Prostate gland (tissue), 2 donors: ENCODE results near the gene ZNF532. TPM values are rescaled to one million over a fixed set of nuclear protein-coding genes. Genes with fewer than 3 reads are reported as not detected.

Experiments used
- DNase-seq: peaks from one replicate; pipeline ENCODE4 v3.0.0-alpha.2; 2019; ENCODE audit warnings: low spot score
- H3K27ac ChIP-seq, 2 donors: fragments of 200-600 bp; sonication (generic); 2 replicates each; pipeline ENCODE4 v1.5.1; 2017 to 2019
- H3K27me3 ChIP-seq: fragments of 200-600 bp; sonication (generic); replicated peaks from 2 replicates; pipeline ENCODE4 v1.5.1; 2019; ENCODE audit not compliant: insufficient read depth
- H3K36me3 ChIP-seq, 2 donors: fragments of 200-600 bp; sonication (generic); 1 replicate in 1 of 2; 2 replicates in 1 of 2; pipeline versions ENCODE4 v1.5.1 to v1.8.1; 2017 to 2019
- H3K4me1 ChIP-seq: fragments of 200-600 bp; sonication (generic); replicated peaks from 2 replicates; pipeline ENCODE4 v1.5.1; 2019
- H3K4me3 ChIP-seq, 2 donors: fragments of 200-600 bp; sonication (generic); 2 replicates each; pipeline ENCODE4 v1.5.1; 2017 to 2019
- H3K9me3 ChIP-seq: fragments of 200-600 bp; sonication (generic); 2 replicates; pipeline ENCODE4 v1.5.1; 2017
- CTCF ChIP-seq, 4 experiments: fragments of 200-600 bp in 2 of 4; fragments of 450-650 bp in 2 of 4; sonication (generic) in 2 of 4; IDR thresholded peaks; 1 replicate in 3 of 4; 2 replicates in 1 of 4; pipeline ENCODE4 v1.5.1; 2016 to 2019; ENCODE audit warnings: antibody characterized with exemption in 4 of 4, mild to moderate bottlenecking in 2 of 4, moderate library complexity in 2 of 4
- POLR2A ChIP-seq: fragments of 450-650 bp; IDR thresholded peaks from one replicate; pipeline ENCODE4 v1.6.1; 2016; ENCODE audit warnings: antibody characterized with exemption, mild to moderate bottlenecking
- POLR2AphosphoS5 ChIP-seq: sonication (generic); formaldehyde crosslinking; IDR thresholded peaks from one replicate; pipeline ENCODE4 v1.6.1; 2017; ENCODE audit warnings: antibody characterized with exemption
- WGBS: methylation state at CpG from one replicate; pipeline ENCODE4 v1.1.5; 2018; 5-methylcytosine and 5-hydroxymethylcytosine counted together
- intact Hi-C: fragments of 100-400 bp; cut with DNase I; formaldehyde crosslinking; loops from one replicate; pipeline ENCODE4 v1.14.2; 2022
- total RNA-seq, 2 donors: library from RNA; depleted of rRNA; stranded (reverse); fragments of >200 nt; gene quantifications; one replicate each; pipeline ENCODE4 v1.1.0, GENCODE V29; 2016

ZNF532 gene
- total RNA-seq, 2 donors from 2014 or later, result 231 to 299 TPM

- no peaks in the 10 kb centered on the region for H3K36me3 ChIP-seq
- TF ChIP-seq CTCF (IDR thresholded peaks at IDR 0.05), result no peak
- no peak for TF ChIP-seq POLR2A
- TF ChIP-seq POLR2AphosphoS5, result no peak
- H3K4me1 ChIP-seq, result no peaks in the 10 kb centered on the region
- H3K4me3 ChIP-seq, result no peak overlapping the region
- H3K27ac ChIP-seq, result no peak overlapping the region
- no peaks in the 10 kb centered on the region for H3K27me3 ChIP-seq
- 58% methylated on average over 7 of the region's 7 CpGs for WGBS
- no peak for DNase-seq
- intact Hi-C loops, result no loop called here
- H3K9me3 ChIP-seq, result no peaks in the 10 kb centered on the region
These were observed 138.4 kb downstream of the ZNF532 start for GRCh38 chr18:59002974-59003594.

GRCh38 chr18:59005262-59005661 is 140.6 kb downstream of the ZNF532 start:
- Histone ChIP-seq H3K4me3 (no peak overlapping the region), H3K36me3 (no peaks in the 10 kb centered on the region), H3K4me1 (no peaks in the 10 kb centered on the region), H3K9me3 (no peaks in the 10 kb centered on the region), H3K27me3 (no peaks in the 10 kb centered on the region), H3K27ac (peak overlapping the region in 1 of 2 donors; percentile 46)
- TF ChIP-seq POLR2AphosphoS5 (peak; percentile 43), POLR2A (no peak)
- WGBS, result 63% methylated on average over 3 of the region's 3 CpGs
- DNase-seq, result peak; percentile 30
- intact Hi-C loops, result loop anchor here (5.0 kb wide), 1 partner anchor 47 kb away; no protein-coding TSS in a partner anchor

GRCh38 chr18:59006461-59007067 is 141.9 kb downstream of the ZNF532 start:
- H3K27me3 ChIP-seq, result no peaks in the 10 kb centered on the region
- H3K9me3 ChIP-seq, result no peaks in the 10 kb centered on the region
- no peaks in the 10 kb centered on the region for H3K36me3 ChIP-seq
- 74% methylated on average over 3 of the region's 3 CpGs for WGBS
- peak overlapping the region in 1 of 2 donors; percentile 46 for H3K27ac ChIP-seq
- intact Hi-C loops, result loop anchor here (5.0 kb wide), 1 partner anchor 46 kb away; no protein-coding TSS in a partner anchor
- no peak for DNase-seq
- no peak for TF ChIP-seq CTCF (IDR thresholded peaks at IDR 0.05)
- TF ChIP-seq POLR2A, result no peak
- no peak for TF ChIP-seq POLR2AphosphoS5
- no peak overlapping the region for H3K4me3 ChIP-seq
- no peaks in the 10 kb centered on the region for H3K4me1 ChIP-seq

GRCh38 chr18:59008302-59008974 is 143.8 kb downstream of the ZNF532 start:
- H3K9me3 ChIP-seq, result no peaks in the 10 kb centered on the region
- intact Hi-C loops, result loop anchor here (5.0 kb wide), 1 partner anchor 44 kb away; no protein-coding TSS in a partner anchor
- no peak overlapping the region for H3K4me3 ChIP-seq
- H3K4me1 ChIP-seq, result peaks cover 8% of the 10 kb centered on the region
- no peak for TF ChIP-seq POLR2A
- peak; percentile 84 for TF ChIP-seq POLR2AphosphoS5
- H3K27me3 ChIP-seq, result no peaks in the 10 kb centered on the region
- 66% methylated on average over 13 of the region's 13 CpGs for WGBS
- H3K36me3 ChIP-seq, result no peaks in the 10 kb centered on the region
- peak; percentile 58 for DNase-seq
- H3K27ac ChIP-seq, result peak overlapping the region in 1 of 2 donors; percentile 75

- no peaks in the 10 kb centered on the region for H3K9me3 ChIP-seq
- no peak overlapping the region for H3K4me3 ChIP-seq
- intact Hi-C loops, result loop anchor here (5.0 kb wide), 1 partner anchor 42 kb away; no protein-coding TSS in a partner anchor
- DNase-seq, result no peak
- H3K27me3 ChIP-seq, result no peaks in the 10 kb centered on the region
- H3K4me1 ChIP-seq, result peaks cover 8% of the 10 kb centered on the region
- WGBS, result 87% methylated on average over 1 of the region's 1 CpG
- no peak overlapping the region for H3K27ac ChIP-seq
- no peaks in the 10 kb centered on the region for H3K36me3 ChIP-seq
- TF ChIP-seq POLR2AphosphoS5, result no peak
- no peak for TF ChIP-seq POLR2A
- no peak for TF ChIP-seq CTCF (IDR thresholded peaks at IDR 0.05)
These were observed 145.2 kb downstream of the ZNF532 start for GRCh38 chr18:59009846-59010245.
